Epithelial cell of proximal tubule (primary cell): Measurements from ENCODE around the gene NANOS2. TPM values are rescaled to one million over a fixed set of nuclear protein-coding genes. Genes with fewer than 3 reads are reported as not detected.
"Not testable (repeated sequence)": the region's sequence is repeated elsewhere in the genome, so short reads cannot be mapped to it uniquely, and the experiment has no call there.

Experiments
- DNase-seq: peaks from one replicate; pipeline ENCODE4 v3.0.0-alpha.2; 2011; ENCODE audit warnings: low read depth
- H3K4me3 ChIP-seq: 2 replicates; pipeline ENCODE4 v1.5.1; 2011; ENCODE audit warnings: low read depth, mild to moderate bottlenecking, low read length
- total RNA-seq: library from RNA; depleted of rRNA; stranded (reverse); fragments of >200 nt; gene quantifications from 2 replicates; pipeline ENCODE4 v1.2.3, GENCODE V29; 2015
- TF ChIP-seq, protein P1 (sequence below): conservative IDR thresholded peaks from 2 replicates; pipeline ENCODE4 v1.5.1; 2012; ENCODE audit warnings: low read depth, mild to moderate bottlenecking, low read length

The NANOS2 gene
- total RNA-seq, 1 donor from 2014 or later = not detected

DNA sequence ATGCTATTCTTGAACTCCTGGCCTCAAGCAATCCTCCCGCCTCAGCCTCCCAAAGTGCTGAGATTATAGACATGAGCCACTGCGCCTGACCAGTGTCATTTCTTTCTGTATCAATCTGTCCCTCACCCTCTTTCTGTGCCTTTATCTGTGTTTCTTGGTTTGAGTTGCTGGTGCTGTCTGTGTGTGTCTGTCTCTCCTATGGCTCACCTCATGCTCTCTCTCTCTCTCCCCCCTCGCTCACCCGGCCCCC lies 38.5 kb downstream of the NANOS2 start:
- no peak overlapping the region for H3K4me3 ChIP-seq
- TF ChIP-seq, protein P1, sequence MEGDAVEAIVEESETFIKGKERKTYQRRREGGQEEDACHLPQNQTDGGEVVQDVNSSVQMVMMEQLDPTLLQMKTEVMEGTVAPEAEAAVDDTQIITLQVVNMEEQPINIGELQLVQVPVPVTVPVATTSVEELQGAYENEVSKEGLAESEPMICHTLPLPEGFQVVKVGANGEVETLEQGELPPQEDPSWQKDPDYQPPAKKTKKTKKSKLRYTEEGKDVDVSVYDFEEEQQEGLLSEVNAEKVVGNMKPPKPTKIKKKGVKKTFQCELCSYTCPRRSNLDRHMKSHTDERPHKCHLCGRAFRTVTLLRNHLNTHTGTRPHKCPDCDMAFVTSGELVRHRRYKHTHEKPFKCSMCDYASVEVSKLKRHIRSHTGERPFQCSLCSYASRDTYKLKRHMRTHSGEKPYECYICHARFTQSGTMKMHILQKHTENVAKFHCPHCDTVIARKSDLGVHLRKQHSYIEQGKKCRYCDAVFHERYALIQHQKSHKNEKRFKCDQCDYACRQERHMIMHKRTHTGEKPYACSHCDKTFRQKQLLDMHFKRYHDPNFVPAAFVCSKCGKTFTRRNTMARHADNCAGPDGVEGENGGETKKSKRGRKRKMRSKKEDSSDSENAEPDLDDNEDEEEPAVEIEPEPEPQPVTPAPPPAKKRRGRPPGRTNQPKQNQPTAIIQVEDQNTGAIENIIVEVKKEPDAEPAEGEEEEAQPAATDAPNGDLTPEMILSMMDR = no peak
- no peak for DNase-seq

DNA sequence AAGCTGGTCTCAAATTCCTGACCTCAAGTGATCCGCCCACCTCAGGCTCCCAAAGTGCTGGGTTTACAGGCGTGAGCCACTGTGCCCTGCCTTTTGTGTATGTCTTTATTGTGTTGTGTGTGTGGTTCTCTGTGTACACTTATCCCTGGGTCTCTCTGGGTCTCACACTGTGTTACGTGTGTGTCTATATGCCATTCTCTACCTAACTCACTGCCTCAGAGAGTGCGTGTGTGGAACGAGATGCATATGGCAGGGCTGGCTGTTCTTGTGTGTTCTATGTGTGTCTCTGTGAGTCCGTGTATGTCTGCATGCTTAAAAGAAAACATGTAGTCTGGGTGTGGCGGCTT lies 40.0 kb downstream of the NANOS2 start:
- H3K4me3 ChIP-seq = no peak overlapping the region
- TF ChIP-seq, protein P1 = no peak
- no peak for DNase-seq

DNA sequence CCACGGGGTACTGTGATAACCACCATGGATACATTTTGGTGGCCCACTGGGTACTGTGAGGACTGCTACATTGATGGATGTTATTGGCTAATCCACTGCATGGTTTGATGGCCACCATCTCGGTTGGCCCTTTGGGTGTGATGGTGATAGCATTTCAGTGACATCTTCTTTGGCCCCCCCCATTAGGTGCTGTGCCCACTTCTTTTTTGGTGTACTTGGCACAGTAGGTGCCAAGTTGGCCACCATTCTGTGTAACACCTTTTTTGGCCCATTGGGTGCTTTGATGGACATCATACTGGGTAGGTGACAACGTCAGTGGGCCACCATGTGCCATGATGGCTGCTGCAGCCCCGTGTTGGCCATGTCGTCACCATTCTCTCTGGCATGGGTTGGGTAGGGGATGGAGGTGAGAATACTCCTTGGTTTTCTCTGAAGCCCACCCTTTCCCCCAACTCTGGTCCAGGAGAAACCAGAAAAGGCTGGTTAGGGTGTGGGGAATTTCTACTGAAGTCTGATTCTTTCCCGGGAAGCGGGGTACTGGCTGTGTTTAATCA lies 41.3 kb downstream of the NANOS2 start:
- TF ChIP-seq, protein P1 = no peak
- no peak overlapping the region for H3K4me3 ChIP-seq
- no peak for DNase-seq

DNA sequence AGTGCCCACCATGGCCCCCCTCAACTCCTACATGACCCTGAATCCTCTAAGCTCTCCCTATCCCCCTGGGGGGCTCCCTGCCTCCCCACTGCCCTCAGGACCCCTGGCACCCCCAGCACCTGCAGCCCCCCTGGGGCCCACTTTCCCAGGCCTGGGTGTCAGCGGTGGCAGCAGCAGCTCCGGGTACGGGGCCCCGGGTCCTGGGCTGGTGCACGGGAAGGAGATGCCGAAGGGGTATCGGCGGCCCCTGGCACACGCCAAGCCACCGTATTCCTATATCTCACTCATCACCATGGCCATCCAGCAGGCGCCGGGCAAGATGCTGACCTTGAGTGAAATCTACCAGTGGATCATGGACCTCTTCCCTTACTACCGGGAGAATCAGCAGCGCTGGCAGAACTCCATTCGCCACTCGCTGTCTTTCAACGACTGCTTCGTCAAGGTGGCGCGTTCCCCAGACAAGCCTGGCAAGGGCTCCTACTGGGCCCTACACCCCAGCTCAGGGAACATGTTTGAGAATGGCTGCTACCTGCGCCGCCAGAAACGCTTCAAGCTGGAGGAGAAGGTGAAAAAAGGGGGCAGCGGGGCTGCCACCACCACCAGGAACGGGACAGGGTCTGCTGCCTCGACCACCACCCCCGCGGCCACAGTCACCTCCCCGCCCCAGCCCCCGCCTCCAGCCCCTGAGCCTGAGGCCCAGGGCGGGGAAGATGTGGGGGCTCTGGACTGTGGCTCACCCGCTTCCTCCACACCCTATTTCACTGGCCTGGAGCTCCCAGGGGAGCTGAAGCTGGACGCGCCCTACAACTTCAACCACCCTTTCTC lies 42.3 kb downstream of the NANOS2 start:
- no peak for DNase-seq
- H3K4me3 ChIP-seq = no peak overlapping the region
- TF ChIP-seq, protein P1 = no peak

DNA sequence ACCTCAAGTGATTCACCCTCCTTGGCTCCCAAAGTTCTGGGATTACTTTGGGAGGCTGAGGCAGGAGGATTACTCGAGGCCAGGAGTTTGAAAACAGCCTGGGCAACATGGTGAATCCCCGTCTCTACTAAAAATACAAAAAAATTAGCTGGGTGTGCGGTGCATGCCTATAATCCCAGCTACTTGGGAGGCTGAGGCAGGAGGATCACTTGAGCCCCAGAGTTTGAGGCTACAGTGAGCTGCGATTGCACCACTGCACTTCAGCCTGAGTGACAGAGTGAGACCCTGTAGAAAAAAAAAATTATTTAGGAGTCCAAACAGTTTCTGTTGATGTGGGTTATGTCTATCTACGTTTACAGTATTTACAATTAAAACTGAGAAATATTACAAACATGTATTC lies 43.8 kb downstream of the NANOS2 start:
- TF ChIP-seq, protein P1 = no peak
- H3K4me3 ChIP-seq = no peak overlapping the region
- DNase-seq = no peak

DNA sequence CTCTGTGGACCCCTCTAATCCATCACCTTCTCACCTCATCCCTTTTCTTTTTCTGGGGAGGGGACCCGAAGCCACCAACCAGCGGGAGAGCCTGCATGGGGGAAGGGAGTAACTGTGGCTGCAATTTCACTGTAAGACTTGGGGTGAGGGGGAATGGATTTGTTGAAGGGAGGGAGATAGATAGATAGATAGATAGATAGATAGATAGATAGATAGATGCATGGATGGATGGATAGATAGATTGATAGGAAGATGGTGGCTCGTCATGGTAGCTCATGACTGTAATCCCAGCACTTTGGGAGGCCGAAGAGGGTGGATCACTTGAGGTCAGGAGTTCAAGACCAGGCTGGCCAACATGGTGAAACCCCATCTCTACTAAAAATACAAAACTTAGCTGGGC lies 47.3 kb downstream of the NANOS2 start:
- DNase-seq = not testable (repeated sequence)

DNA sequence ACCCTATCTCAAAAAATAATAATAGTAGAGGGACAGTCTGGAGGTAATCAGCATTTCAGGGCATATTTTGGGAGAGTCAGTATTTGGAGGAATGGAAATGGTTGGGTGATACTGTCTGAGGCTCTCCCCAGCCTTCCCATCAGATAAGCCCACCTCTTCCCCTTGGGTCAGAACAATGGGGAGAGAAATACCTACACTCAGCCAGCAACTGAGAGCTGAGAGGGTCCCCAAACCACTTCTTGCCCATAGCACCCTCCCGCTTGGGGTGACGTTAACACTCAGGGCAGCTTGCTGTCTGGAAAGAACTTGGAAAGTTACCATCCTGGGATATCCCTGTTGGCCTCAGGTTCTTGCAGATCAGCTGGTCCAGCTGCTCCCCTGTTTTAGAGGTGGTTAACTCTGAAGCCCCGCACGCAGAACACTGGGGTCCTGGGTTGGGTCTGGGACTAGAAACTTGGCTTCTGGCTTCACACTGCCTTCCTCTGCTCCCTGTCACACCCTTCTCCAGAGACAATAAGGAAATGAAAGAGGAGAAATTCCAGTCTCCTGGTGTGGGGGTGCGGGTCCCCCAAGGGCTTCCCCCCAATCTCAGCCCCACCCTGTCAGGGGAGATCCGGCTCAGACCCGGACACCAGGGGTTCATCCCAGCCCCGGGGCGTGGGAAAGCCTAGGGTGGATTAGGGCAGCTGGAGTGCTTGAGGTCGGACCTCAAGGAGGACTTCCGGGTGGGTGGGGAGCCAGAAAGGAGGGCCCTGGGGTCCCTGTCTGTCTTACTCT lies 48.0 kb downstream of the NANOS2 start:
- TF ChIP-seq, protein P1 = no peak
- DNase-seq = no peak
- H3K4me3 ChIP-seq = no peak overlapping the region

More for the DNA sequence above, 47.3 kb downstream of the NANOS2 start:
- not testable (repeated sequence) for H3K4me3 ChIP-seq
